GM06990 (cell line): ENCODE results near the gene FAM136A.

Source experiments
- DNase-seq: peaks from one replicate; pipeline ENCODE4 v3.0.0-alpha.2; 2011; ENCODE audit not compliant: insufficient read length; ENCODE audit errors: extremely low read depth
- H3K27me3 ChIP-seq: replicated peaks from 2 replicates; pipeline ENCODE4 v1.6.0; 2011; ENCODE audit warnings: low read length; ENCODE audit not compliant: control insufficient read depth, insufficient read depth
- H3K36me3 ChIP-seq: 2 replicates; pipeline ENCODE4 v1.5.1; 2011; ENCODE audit warnings: low read length; ENCODE audit not compliant: control insufficient read depth, insufficient read depth
- H3K4me3 ChIP-seq: replicated peaks from 2 replicates; pipeline ENCODE4 v1.5.1; 2011; ENCODE audit warnings: low read depth, mild to moderate bottlenecking, control low read depth, low read length
- TF ChIP-seq, protein P1 (sequence below): IDR thresholded peaks from 2 replicates; pipeline ENCODE4 v1.5.1; 2011; ENCODE audit warnings: low read length, control low read depth, mild to moderate bottlenecking, inconsistent platforms; ENCODE audit not compliant: insufficient read depth, poor library complexity, severe bottlenecking

Gene FAM136A

DNA sequence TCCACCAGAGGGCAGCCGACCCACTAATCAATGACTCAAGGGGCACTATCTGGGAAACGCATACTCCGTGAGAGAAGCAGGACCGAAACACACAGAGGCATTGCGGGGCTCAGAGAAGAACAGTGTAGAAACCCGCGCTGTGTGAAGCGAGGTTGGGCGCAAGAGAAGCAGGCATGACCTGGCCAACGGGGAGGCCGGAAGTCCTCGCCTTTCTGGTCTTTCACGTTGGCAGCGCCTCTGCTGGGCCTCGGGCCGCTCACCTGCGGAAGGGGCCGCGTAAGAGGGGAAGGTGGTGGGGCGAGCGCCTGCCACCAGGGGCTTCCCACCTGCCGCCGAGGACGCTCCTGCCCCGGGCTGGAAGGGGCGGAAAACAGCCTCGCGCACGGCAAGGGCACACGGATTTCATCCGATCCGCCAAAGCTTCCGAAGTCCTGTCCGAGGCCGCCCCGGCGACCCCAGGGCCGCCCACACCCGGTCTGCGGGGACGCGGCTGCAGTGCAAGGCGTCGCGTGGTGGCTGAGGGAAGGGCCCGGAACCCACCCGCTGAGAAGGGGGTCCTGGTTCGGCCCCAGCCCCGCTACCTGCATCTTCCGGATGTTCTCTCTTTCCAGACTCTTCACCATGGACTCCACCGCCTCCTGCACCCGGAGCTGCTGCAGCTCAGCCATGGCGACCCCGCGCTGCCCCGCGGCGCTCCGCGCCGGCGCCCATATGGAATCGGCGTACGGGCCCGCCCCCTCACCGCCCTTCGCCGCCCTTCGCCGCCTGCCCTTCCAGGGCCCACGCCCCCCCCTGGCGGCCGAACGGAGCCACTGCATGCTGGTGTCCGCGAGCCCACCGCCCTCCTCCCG lies at the start of gene FAM136A:
FAM136A (minus strand) TSS at position 724 of the 851 bp plus-strand sequence; CDS start at position 668, 56 bp downstream.
- peak within 1 kb of the TSS; percentile 86 for H3K4me3 ChIP-seq
- TF ChIP-seq, protein P1, sequence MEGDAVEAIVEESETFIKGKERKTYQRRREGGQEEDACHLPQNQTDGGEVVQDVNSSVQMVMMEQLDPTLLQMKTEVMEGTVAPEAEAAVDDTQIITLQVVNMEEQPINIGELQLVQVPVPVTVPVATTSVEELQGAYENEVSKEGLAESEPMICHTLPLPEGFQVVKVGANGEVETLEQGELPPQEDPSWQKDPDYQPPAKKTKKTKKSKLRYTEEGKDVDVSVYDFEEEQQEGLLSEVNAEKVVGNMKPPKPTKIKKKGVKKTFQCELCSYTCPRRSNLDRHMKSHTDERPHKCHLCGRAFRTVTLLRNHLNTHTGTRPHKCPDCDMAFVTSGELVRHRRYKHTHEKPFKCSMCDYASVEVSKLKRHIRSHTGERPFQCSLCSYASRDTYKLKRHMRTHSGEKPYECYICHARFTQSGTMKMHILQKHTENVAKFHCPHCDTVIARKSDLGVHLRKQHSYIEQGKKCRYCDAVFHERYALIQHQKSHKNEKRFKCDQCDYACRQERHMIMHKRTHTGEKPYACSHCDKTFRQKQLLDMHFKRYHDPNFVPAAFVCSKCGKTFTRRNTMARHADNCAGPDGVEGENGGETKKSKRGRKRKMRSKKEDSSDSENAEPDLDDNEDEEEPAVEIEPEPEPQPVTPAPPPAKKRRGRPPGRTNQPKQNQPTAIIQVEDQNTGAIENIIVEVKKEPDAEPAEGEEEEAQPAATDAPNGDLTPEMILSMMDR: peak; percentile 83
- H3K36me3 ChIP-seq: peaks cover 1% of the 10 kb centered on the region
- peak; percentile 90 for DNase-seq
- no peaks in the 10 kb centered on the region for H3K27me3 ChIP-seq

DNA sequence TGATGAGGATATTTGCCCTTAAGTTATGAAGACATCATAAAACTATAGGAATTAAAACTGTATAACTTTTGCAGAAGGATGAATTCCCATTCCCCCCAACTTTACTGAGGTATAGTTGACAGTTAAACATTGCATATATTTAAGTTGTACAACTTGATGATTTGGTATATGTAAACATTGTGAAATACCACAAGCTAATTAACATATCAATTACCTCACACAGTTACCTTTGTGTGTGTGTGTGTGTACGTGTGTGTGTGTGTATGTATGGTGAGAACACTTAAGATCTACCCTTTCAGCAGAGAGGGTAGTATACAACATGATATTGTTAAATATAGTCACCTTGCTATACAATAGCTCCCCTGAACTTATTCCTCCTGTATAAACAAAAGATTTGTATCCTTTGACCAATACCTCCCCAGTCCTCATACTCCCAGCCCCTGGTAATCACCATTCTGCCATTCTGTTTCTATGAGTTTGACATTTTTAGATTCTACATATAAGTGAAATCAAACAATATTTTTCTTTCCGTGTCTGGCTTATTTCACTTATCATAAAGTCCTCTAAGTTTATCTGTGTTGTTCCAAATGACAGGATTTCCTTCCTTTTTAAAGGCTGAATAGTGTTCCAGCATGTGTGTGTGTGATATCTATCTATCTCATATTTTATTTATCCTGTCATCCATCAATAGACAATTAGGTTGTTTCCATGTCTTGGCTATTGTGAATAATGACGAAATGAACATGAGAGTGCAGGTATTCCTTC lies 48.2 kb upstream of the FAM136A start:
- Histone ChIP-seq H3K4me3 (no peak overlapping the region), H3K27me3 (peaks cover 2% of the 10 kb centered on the region), H3K36me3 (no peaks in the 10 kb centered on the region)
- no peak for DNase-seq
- TF ChIP-seq, protein P1: no peak

DNA sequence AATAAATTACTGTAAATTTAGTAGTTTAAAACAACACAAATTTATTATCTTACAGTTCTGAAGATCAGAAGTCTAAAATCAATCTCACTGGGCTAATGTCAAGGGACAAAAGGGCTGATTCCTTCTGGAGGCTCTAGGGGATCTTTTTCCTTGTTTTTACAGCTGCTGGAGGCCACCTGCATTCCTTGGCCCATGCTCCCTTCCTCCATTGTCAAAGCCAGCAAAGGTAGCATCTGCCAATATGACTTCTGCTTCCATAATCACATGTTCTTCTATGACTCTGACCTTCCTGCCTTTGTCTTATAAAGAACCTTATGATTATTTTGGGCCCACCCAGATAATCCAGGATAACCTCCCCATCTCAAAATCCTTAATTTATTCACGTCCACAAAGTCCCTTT lies 46.0 kb upstream of the FAM136A start:
- DNase-seq: no peak
- Histone ChIP-seq H3K27me3 (peaks cover 2% of the 10 kb centered on the region), H3K4me3 (no peak overlapping the region), H3K36me3 (no peaks in the 10 kb centered on the region)
- TF ChIP-seq, protein P1: no peak

DNA sequence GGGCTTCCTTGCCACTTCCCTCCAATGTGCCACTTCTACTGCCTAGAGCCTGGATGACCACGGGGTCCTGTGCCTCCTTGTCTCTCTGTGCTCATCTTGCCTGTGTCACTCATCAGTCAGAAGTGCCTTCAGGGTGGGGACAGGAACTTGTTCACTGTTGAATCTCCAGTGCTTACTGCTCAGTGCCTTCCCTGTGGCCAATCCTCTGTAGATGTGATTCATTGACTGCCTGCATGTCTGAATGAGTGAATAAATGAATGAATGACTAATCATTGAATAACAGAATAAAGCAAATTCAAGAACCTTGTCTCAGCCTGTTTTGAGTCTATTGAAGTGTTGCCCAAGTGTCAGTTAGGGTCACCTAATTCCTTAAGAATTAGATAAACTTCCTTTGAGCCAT lies 42.3 kb upstream of the FAM136A start:
- TF ChIP-seq, protein P1: no peak
- H3K4me3 ChIP-seq: no peak overlapping the region
- no peak for DNase-seq
- H3K27me3 ChIP-seq: peaks cover 2% of the 10 kb centered on the region
- H3K36me3 ChIP-seq: no peaks in the 10 kb centered on the region

DNA sequence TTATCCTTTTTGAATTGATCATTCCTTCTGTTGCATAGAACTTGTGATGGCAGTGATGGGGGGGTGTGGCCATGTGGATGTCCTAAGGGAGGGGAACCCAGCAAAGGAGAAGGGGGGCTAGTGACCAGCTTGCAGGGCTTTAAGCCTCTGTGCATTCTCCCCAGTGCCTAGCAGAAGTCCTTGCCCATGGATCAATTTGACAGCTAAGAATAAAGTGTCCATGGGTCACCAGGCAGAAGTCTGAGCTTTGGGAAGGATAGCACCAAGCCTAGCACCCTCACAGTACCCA lies 39.6 kb upstream of the FAM136A start:
- no peak for DNase-seq
- TF ChIP-seq, protein P1: no peak
- H3K27me3 ChIP-seq: peaks cover 2% of the 10 kb centered on the region
- H3K36me3 ChIP-seq: no peaks in the 10 kb centered on the region
- no peak overlapping the region for H3K4me3 ChIP-seq
